Gastroesophageal sphincter (tissue), 4 donors: ENCODE results near the gene TPSD1. TPM values are rescaled to one million over a fixed set of nuclear protein-coding genes. Genes with fewer than 3 reads are reported as not detected.

Source experiments
- ATAC-seq: fragments of 150-250 bp; one replicate; pipeline ENCODE4 v1.9.1; 2016; ENCODE audit warnings: mild to moderate bottlenecking, moderate library complexity
- H3K27ac ChIP-seq, 4 donors: fragments of 200-600 bp; sonication (generic) in 3 of 4; 1 replicate in 3 of 4; 2 replicates in 1 of 4; pipeline ENCODE4 v1.5.1; 2016 to 2019
- H3K27me3 ChIP-seq: fragments of 200-600 bp; sonication (generic); one replicate; pipeline ENCODE4 v1.5.1; 2019
- H3K36me3 ChIP-seq, 2 donors: fragments of 200-600 bp; sonication (generic); one replicate each; pipeline ENCODE4 v1.5.1; 2019; ENCODE audit warnings: control low read depth in 1 of 2
- H3K4me1 ChIP-seq, 3 donors: fragments of 200-600 bp; sonication (generic); 1 replicate in 2 of 3; 2 replicates in 1 of 3; pipeline ENCODE4 v1.5.1; 2016 to 2019; ENCODE audit warnings: control low read depth in 2 of 3
- H3K4me3 ChIP-seq, 2 donors: fragments of 200-600 bp; sonication (generic); one replicate each; pipeline ENCODE4 v1.5.1; 2019; ENCODE audit warnings: mild to moderate bottlenecking in 1 of 2, moderate library complexity in 1 of 2
- H3K9me3 ChIP-seq, 3 donors: fragments of 200-600 bp; sonication (generic); one replicate each; pipeline ENCODE4 v1.5.1; 2017 to 2019; ENCODE audit warnings: control low read depth in 2 of 3
- EP300 ChIP-seq: sonication (generic); formaldehyde crosslinking; IDR thresholded peaks from one replicate; pipeline ENCODE4 v1.6.1; 2017; ENCODE audit warnings: antibody characterized with exemption, mild to moderate bottlenecking
- POLR2A ChIP-seq, 2 donors: fragments of 450-650 bp; IDR thresholded peaks; one replicate each; pipeline ENCODE4 v1.6.1; 2017; ENCODE audit warnings: antibody characterized with exemption in 2 of 2, mild to moderate bottlenecking in 2 of 2, moderate library complexity in 1 of 2
- POLR2AphosphoS5 ChIP-seq: sonication (generic); formaldehyde crosslinking; IDR thresholded peaks from one replicate; pipeline ENCODE4 v1.6.1; 2017; ENCODE audit warnings: antibody characterized with exemption
- WGBS, 2 donors: methylation state at CpG; one replicate each; pipeline ENCODE4 v1.1.5; 2018; ENCODE audit warnings: low coverage in 1 of 2; 5-methylcytosine and 5-hydroxymethylcytosine counted together
- total RNA-seq, 4 donors: library from RNA; depleted of rRNA; stranded (reverse); fragments of >200 nt; gene quantifications; one replicate each; pipeline ENCODE4 v1.1.0, GENCODE V29; 2016
- TF ChIP-seq, protein P1 (sequence below), 4 experiments: fragments of 200-600 bp in 2 of 4; fragments of 450-650 bp in 2 of 4; sonication (generic) in 1 of 4; IDR thresholded peaks; one replicate each; pipeline ENCODE4 v1.5.1; 2017 to 2019; ENCODE audit warnings: antibody characterized with exemption in 4 of 4, mild to moderate bottlenecking in 2 of 4, moderate library complexity in 2 of 4

The TPSD1 gene
- total RNA-seq, 4 donors from 2014 or later = 2.8 to 6.4 (median 3.7) TPM; not detected in 1

DNA sequence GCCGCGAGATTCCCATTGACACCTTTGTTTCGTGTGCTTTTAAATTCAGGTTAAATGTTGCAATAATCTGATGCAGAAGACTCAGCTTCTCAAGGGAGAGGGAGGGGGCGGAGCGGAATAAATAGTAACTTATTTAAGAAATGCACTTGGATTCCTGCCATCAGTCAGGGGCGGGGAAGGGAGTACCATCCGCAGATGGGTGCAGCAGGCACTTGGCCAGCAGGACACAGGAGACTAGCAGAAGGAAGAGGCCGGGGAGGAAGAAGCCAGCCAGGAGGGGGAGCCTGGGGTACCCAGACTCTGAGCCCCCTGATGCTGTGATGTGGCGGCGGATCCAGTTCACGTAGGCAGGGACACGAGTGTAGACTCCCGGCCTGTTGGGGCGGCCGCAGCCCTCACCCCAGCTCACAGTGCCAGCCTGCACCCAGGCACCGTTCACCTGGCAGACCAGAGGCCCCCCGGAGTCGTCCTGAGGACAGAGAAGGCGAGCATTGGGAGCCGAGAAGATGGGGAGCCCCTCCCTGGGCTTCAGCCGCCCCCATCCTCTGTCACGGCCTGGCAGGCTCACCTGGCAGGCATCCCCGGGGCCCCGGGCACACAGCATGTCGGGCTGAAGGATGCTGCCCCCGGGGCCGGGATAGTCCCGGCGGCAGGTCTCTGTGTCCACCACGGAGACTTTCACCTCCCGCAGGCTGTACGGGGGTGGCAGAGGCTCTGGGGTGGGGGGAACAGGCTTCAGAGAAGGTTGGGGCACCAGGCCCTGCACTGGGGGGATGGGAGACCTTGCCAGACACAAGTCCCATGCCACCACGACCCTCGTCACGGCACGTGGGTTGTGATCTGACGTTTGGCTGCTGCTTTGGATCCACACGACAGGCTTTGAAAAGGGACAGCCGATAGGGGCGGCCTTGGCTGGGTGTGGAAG is 34.0 kb upstream of the TPSD1 start:
- whole genome bisulfite sequencing, 2 donors = 73 to 75% methylated on average over 3 to 8 of the region's 40 CpGs
- no peak for ATAC-seq
- Histone ChIP-seq H3K4me3 (no peak overlapping the region), H3K27me3 (no peaks in the 10 kb centered on the region), H3K27ac (peak overlapping the region in 3 of 4 donors; percentile 25 to 43 (median 43)), H3K36me3 (peaks cover 0 to 50% of the 10 kb centered on the region in 2 donors), H3K4me1 (peaks cover 0 to 29% (median 0%) of the 10 kb centered on the region in 3 donors), H3K9me3 (no peaks in the 10 kb centered on the region)
- no peak for TF ChIP-seq EP300
- no peak for TF ChIP-seq POLR2AphosphoS5
- TF ChIP-seq POLR2A (IDR thresholded peaks at IDR 0.05) = no peak
- TF ChIP-seq, protein P1, sequence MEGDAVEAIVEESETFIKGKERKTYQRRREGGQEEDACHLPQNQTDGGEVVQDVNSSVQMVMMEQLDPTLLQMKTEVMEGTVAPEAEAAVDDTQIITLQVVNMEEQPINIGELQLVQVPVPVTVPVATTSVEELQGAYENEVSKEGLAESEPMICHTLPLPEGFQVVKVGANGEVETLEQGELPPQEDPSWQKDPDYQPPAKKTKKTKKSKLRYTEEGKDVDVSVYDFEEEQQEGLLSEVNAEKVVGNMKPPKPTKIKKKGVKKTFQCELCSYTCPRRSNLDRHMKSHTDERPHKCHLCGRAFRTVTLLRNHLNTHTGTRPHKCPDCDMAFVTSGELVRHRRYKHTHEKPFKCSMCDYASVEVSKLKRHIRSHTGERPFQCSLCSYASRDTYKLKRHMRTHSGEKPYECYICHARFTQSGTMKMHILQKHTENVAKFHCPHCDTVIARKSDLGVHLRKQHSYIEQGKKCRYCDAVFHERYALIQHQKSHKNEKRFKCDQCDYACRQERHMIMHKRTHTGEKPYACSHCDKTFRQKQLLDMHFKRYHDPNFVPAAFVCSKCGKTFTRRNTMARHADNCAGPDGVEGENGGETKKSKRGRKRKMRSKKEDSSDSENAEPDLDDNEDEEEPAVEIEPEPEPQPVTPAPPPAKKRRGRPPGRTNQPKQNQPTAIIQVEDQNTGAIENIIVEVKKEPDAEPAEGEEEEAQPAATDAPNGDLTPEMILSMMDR (IDR thresholded peaks at IDR 0.05) = no peak

DNA sequence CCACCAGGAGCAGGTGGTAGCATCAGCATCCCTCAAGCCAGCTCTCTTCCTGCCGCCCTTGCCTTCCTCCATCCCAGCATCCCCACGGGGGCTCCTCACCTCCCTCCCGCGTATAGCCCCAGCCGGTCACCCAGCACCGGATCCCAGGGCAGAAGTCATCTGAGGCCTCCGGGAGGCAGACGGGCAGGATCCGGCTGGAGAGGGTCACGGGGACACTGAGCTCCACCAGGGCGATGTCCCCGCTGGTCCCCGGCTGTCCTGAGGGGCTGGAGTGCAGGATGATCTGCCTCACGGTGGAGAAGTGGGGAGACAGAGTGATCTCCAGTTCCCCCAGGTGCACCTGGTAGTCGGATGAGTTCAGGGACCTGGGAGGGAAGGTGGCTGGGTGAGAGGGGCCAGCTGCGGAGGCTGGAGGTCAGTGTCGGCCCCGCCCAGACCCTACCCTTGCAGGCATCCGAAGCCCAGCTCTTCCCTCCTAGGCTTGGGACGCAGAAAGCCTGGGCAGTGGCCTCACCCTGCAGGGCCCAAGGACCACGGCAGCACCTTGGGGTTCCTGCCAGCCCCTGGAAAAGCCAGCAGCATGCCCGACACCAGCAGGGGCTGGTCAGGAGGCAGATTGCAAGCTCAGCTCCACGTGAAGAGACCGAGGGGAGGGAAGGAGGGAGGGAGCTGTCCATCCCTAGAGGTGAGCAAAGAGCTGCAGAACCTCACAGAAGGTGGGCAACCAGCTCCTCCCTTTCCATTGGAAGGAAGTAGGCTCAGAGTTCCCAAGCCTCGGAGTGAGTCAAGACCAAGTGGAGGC is 33.1 kb upstream of the TPSD1 start:
- H3K4me3 ChIP-seq = no peak overlapping the region
- no peaks in the 10 kb centered on the region for H3K9me3 ChIP-seq
- 80% methylated on average over 3 of the region's 25 CpGs; no CpG with 5 or more reads in 1 of the 2 donors for WGBS, 2 donors
- no peaks in the 10 kb centered on the region for H3K27me3 ChIP-seq
- peak overlapping the region in 1 of 4 donors; percentile 43 for H3K27ac ChIP-seq
- TF ChIP-seq POLR2AphosphoS5 (no peak), POLR2A (IDR thresholded peaks at IDR 0.05) (no peak), EP300 (no peak)
- TF ChIP-seq, protein P1 (IDR thresholded peaks at IDR 0.05) = no peak
- peaks cover 0 to 41% of the 10 kb centered on the region in 2 donors for H3K36me3 ChIP-seq
- ATAC-seq = no peak
- peaks cover 0 to 34% (median 0%) of the 10 kb centered on the region in 3 donors for H3K4me1 ChIP-seq

- peak overlapping the region in 2 of 4 donors; percentile 66 to 71 for H3K27ac ChIP-seq
Observed at GRCh38 chr16:1223355-1224214, 32.3 kb upstream of the TPSD1 start.

DNA sequence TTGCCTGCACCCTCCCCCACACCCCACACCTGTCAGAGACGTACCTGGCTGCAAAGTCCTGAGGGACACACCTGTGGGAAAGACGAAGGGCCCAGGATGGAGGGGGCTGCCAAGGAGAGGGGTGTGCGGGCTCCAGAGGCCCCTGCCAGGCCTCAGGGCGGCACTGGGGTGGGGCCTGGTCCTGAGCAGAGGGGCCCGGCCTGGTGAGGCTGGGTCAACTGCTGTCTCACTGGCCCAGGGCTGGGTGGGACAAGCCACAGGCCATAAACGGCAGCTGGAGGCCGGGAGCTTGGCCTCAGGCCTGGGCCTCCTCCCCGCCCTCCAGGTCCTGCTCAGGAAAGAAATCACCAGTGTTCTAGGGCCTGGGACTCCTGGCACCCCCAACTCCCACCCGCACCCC is 31.3 kb upstream of the TPSD1 start:
- no peak for TF ChIP-seq POLR2AphosphoS5
- Histone ChIP-seq H3K27ac (peak overlapping the region in 3 of 4 donors; percentile 63 to 71 (median 66)), H3K4me3 (no peak overlapping the region), H3K9me3 (no peaks in the 10 kb centered on the region), H3K27me3 (no peaks in the 10 kb centered on the region), H3K36me3 (peaks cover 0 to 23% of the 10 kb centered on the region in 2 donors), H3K4me1 (peaks cover 0 to 34% (median 0%) of the 10 kb centered on the region in 3 donors)
- ATAC-seq = no peak
- no CpG with 5 or more reads among the region's 9 CpGs for WGBS, 2 donors

More at GRCh38 chr16:1223355-1224214, 32.3 kb upstream of the TPSD1 start:
- ATAC-seq = no peak
- Histone ChIP-seq H3K9me3 (no peaks in the 10 kb centered on the region), H3K27me3 (no peaks in the 10 kb centered on the region), H3K4me3 (no peak overlapping the region), H3K4me1 (peaks cover 0 to 34% (median 0%) of the 10 kb centered on the region in 3 donors), H3K36me3 (peaks cover 0 to 33% of the 10 kb centered on the region in 2 donors)
- TF ChIP-seq POLR2A (IDR thresholded peaks at IDR 0.05) = no peak
- TF ChIP-seq, protein P1 (IDR thresholded peaks at IDR 0.05) = no peak
- TF ChIP-seq POLR2AphosphoS5 = no peak
- TF ChIP-seq EP300 = no peak
- WGBS, 2 donors = 20% methylated on average over 2 of the region's 38 CpGs; no CpG with 5 or more reads in 1 of the 2 donors
